KBM-7 (cell line): Measurements from ENCODE around the gene XXYLT1.

ENCODE experiments used
- DNase-seq: peaks from one replicate; pipeline ENCODE4 v3.0.0-alpha.2; 2015
- in situ Hi-C: fragments of 300-500 bp; cut with MboI; formaldehyde crosslinking; loops from 2 replicates; pipeline ENCODE4 v1.14.3; 2020; ENCODE audit warnings: low sequenced_read_pairs, low pct_unique_long_range_greater_than_20kb, mixed read lengths

The XXYLT1 gene

GRCh38 chr3:195023576-195023975 is 247.4 kb downstream of the XXYLT1 start:
- DNase-seq, result no peak
- in situ Hi-C loops, result no loop called here

- in situ Hi-C loops, result no loop called here
- DNase-seq, result no peak
Observed at GRCh38 chr3:195021692-195022091, 249.3 kb downstream of the XXYLT1 start.

GRCh38 chr3:195020921-195021320 is 250.0 kb downstream of the XXYLT1 start:
- in situ Hi-C loops, result no loop called here
- DNase-seq, result no peak

- no peak for DNase-seq
- in situ Hi-C loops, result no loop called here
Observed at GRCh38 chr3:195020185-195020584, 250.8 kb downstream of the XXYLT1 start.

GRCh38 chr3:195019335-195019734 is 251.6 kb downstream of the XXYLT1 start:
- DNase-seq, result no peak

More at GRCh38 chr3:195019335-195019734, 251.6 kb downstream of the XXYLT1 start:
- in situ Hi-C loops, result no loop called here
